ENCODE data around the gene HTD2. TPM values are rescaled to one million over a fixed set of nuclear protein-coding genes. Genes with fewer than 3 reads are reported as not detected.
A peak's percentile ranks its signal among the peaks of the same experiment; 100 is the strongest.

The HTD2 gene
- total RNA-seq, 1 donor from 2014 or later, result 10.3 TPM

DNA sequence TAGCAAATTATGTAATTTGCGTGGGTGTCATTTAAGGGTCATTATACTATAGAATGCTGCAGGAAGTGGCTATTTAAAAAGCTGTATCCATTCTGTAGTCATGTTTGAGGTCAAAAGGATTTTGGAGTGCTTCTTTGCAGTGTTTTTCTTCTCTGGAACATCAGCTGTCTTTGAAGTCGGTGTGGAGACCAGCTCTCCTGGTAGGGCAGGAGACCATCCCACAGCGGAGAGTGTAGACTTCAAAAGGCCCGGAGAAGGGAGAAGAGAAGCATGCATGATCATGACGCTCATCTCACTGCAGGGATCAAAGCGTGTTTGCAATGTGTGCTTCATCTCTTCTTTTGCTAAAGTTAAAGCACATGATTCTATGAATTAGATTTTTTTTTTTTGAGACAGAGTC is 46.3 kb downstream of the HTD2 start:
- FAIRE-seq (no peak), DNase-seq (ENCODE audit: low read depth) (no peak)
- H3K27me3 ChIP-seq (ENCODE audit: control insufficient read depth, insufficient read depth, low read length), result no peaks in the 10 kb centered on the region
- H3K4me3 ChIP-seq (ENCODE audit: low read depth, low read length), result no peak overlapping the region
- H3K36me3 ChIP-seq (ENCODE audit: control insufficient read depth, insufficient read depth, low read length), result peaks cover 3% of the 10 kb centered on the region
- TF ChIP-seq, protein P1, sequence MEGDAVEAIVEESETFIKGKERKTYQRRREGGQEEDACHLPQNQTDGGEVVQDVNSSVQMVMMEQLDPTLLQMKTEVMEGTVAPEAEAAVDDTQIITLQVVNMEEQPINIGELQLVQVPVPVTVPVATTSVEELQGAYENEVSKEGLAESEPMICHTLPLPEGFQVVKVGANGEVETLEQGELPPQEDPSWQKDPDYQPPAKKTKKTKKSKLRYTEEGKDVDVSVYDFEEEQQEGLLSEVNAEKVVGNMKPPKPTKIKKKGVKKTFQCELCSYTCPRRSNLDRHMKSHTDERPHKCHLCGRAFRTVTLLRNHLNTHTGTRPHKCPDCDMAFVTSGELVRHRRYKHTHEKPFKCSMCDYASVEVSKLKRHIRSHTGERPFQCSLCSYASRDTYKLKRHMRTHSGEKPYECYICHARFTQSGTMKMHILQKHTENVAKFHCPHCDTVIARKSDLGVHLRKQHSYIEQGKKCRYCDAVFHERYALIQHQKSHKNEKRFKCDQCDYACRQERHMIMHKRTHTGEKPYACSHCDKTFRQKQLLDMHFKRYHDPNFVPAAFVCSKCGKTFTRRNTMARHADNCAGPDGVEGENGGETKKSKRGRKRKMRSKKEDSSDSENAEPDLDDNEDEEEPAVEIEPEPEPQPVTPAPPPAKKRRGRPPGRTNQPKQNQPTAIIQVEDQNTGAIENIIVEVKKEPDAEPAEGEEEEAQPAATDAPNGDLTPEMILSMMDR (IDR thresholded peaks at IDR 0.05; ENCODE audit: insufficient read depth, low read length, severe bottlenecking), result no peak

DNA sequence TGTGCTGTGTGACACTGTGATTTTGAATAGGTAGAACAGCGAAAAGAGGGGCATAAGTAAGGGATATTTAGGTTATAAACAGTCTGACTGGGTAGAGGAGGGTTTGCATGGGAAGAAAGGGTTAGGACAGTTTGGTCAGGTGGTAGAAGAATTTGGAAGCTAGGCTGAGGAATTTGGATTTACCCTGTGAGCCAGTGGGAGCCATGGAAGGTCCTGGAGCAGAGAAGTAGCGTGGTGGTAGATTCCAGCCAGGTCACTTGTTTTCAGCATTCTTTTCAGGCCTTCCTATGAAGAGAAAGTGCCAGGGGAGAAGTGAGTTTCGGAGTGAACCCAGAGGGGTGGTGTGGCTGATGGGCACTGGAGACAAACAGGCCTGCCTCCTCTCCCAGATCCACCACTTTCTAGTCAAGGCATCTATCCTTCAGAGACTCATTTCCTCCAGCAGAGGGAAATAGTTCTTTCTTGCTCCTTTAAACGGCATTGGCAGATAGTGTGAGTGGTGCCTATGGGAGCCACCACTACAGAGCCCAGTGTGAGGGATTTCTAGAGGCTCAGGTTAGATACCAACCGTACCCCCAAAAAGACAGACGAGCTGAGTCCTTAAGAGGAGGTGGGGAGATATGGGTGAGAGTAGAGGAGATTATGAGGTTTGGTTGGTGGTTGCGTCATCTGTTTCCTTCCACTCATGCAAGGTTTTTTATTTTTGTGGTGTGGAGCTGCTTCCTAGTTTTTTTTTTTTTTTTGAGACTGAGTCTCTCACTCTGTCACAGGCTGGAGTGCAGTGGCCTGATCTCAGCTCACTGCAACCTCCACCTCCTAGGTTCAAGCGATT is 47.6 kb downstream of the HTD2 start:
- H3K4me3 ChIP-seq (ENCODE audit: low read depth, low read length), result no peak overlapping the region
- TF ChIP-seq, protein P1 (IDR thresholded peaks at IDR 0.05; ENCODE audit: insufficient read depth, low read length, severe bottlenecking), result no peak
- H3K27me3 ChIP-seq (ENCODE audit: control insufficient read depth, insufficient read depth, low read length), result no peaks in the 10 kb centered on the region
- H3K36me3 ChIP-seq (ENCODE audit: control insufficient read depth, insufficient read depth, low read length), result no peaks in the 10 kb centered on the region
- no peak for DNase-seq (ENCODE audit: low read depth)
- FAIRE-seq, result no peak

DNA sequence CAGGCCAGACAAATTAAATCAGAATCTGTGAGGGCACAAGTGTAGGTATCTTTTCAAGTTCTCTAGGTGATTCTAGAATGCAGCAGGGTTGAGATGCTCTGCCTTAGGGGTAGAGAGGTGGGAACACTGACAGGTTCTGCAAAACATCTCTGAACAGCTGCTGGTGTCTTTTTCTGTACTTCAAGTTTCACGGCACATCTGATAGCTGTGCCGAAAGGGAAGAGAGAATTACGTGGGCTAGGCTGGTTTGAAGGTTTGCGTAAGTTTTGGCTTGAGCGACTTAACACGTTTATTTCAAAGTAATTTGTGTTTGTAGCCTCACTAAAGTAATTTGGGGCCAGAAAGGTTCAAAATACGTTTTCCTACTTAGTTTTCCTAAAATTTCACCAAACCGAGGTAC is 48.9 kb downstream of the HTD2 start:
- no peaks in the 10 kb centered on the region for H3K36me3 ChIP-seq (ENCODE audit: control insufficient read depth, insufficient read depth, low read length)
- TF ChIP-seq, protein P1 (IDR thresholded peaks at IDR 0.05; ENCODE audit: insufficient read depth, low read length, severe bottlenecking), result no peak
- DNase-seq (ENCODE audit: low read depth) (no peak), FAIRE-seq (no peak)
- H3K27me3 ChIP-seq (ENCODE audit: control insufficient read depth, insufficient read depth, low read length), result no peaks in the 10 kb centered on the region
- no peak overlapping the region for H3K4me3 ChIP-seq (ENCODE audit: low read depth, low read length)

DNA sequence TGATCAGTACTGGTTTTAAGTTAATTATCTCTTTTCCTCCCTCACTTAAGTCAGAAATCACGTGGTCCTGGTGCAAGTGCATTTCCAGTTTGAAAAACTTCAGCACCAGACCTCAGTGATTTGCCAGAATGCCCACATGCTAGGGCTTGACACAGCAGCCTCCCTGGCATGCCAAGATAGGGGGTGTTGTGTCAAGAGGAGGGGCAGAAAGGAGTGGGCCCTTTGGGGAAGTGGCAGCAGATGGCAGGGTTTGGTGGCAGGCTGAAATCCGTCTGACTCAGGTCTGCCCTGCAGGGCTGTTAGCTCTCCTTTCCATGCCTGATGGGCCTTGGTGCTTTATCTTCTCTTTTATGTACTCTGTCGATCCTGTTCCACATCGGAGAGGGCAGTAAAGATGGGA is 49.7 kb downstream of the HTD2 start:
- no peaks in the 10 kb centered on the region for H3K27me3 ChIP-seq (ENCODE audit: control insufficient read depth, insufficient read depth, low read length)
- TF ChIP-seq, protein P1 (IDR thresholded peaks at IDR 0.05; ENCODE audit: insufficient read depth, low read length, severe bottlenecking), result no peak
- DNase-seq (ENCODE audit: low read depth) (peak; percentile 31), FAIRE-seq (no peak)
- no peak overlapping the region for H3K4me3 ChIP-seq (ENCODE audit: low read depth, low read length)
- no peaks in the 10 kb centered on the region for H3K36me3 ChIP-seq (ENCODE audit: control insufficient read depth, insufficient read depth, low read length)

DNA sequence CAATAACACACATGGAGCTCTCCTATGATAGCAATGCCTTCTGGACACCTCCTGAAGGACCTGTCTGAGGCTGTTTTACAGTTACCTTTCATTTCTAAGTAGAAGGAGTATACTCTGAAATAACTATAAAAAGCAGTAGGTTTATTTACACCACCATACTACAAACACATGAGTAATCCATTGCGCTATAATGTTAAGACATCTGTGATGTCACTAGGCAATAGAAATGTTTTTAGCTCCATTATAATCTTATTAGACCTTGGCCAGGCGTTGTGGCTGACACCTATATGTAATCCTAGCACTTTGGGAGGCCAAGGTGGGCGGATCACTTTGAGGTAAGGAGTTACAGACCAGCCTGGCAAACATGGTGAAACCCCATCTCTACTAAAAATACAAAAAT is 51.1 kb downstream of the HTD2 start:
- H3K27me3 ChIP-seq (ENCODE audit: control insufficient read depth, insufficient read depth, low read length), result no peaks in the 10 kb centered on the region
- no peak for FAIRE-seq
- no peak for DNase-seq (ENCODE audit: low read depth)
- TF ChIP-seq, protein P1 (IDR thresholded peaks at IDR 0.05; ENCODE audit: insufficient read depth, low read length, severe bottlenecking), result no peak
- H3K4me3 ChIP-seq (ENCODE audit: low read depth, low read length), result no peak overlapping the region
- H3K36me3 ChIP-seq (ENCODE audit: control insufficient read depth, insufficient read depth, low read length), result no peaks in the 10 kb centered on the region

DNA sequence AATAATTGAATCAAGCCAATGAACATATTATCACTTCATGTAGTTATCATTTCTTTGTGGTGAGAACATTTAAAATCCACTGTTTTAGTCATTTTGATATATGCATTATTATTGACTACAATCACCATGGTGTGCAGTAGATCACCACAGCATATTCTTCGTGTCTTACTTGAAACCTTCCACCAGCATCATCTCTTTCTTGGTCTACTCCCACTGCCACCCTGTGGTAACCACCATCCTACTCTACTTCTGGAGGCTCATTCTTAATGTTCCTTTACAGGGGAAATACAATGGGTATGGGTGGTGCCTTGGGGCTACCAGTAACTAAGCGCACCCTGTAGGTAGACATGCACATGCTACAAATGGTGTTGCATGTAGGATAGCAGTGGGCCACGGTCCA is 51.8 kb downstream of the HTD2 start:
- Histone ChIP-seq H3K36me3 (ENCODE audit: control insufficient read depth, insufficient read depth, low read length) (no peaks in the 10 kb centered on the region), H3K4me3 (ENCODE audit: low read depth, low read length) (no peak overlapping the region), H3K27me3 (ENCODE audit: control insufficient read depth, insufficient read depth, low read length) (no peaks in the 10 kb centered on the region)
- no peak for FAIRE-seq
- no peak for DNase-seq (ENCODE audit: low read depth)
- TF ChIP-seq, protein P1 (IDR thresholded peaks at IDR 0.05; ENCODE audit: insufficient read depth, low read length, severe bottlenecking), result no peak
